WI38 (cell line): ENCODE data around the gene MANEA.

Experiments
- H3K4me3 ChIP-seq: 2 replicates; pipeline ENCODE4 v1.5.1; 2011; ENCODE audit warnings: low read depth, mild to moderate bottlenecking, control low read depth, low read length
- CTCF ChIP-seq: IDR thresholded peaks from 2 replicates; pipeline ENCODE4 v1.5.1; 2012; ENCODE audit warnings: low read depth, mild to moderate bottlenecking, control low read depth, low read length

MANEA gene

GRCh38 chr6:95577304-95578105 lies at the start of gene MANEA:
Gene MANEA (plus strand): TSS chr6:95577535. CDS start chr6:95586440, 8,905 bp downstream.
- peak within 1 kb of the TSS; percentile 83 for H3K4me3 ChIP-seq
- no peak for TF ChIP-seq CTCF

- H3K4me3 ChIP-seq, result no peak overlapping the region
- TF ChIP-seq CTCF, result no peak
Observed at GRCh38 chr6:95529762-95530161, 47.6 kb upstream of the MANEA start.

GRCh38 chr6:95530176-95530819 lies 47.0 kb upstream of the MANEA start:
- TF ChIP-seq CTCF, result no peak
- H3K4me3 ChIP-seq, result no peak overlapping the region

GRCh38 chr6:95543798-95544197 lies 33.5 kb upstream of the MANEA start:
- H3K4me3 ChIP-seq, result no peak overlapping the region
- TF ChIP-seq CTCF, result no peak

GRCh38 chr6:95544517-95545225 lies 32.7 kb upstream of the MANEA start:
- no peak for TF ChIP-seq CTCF
- no peak overlapping the region for H3K4me3 ChIP-seq

GRCh38 chr6:95545226-95545625 lies 32.1 kb upstream of the MANEA start:
- no peak overlapping the region for H3K4me3 ChIP-seq
- no peak for TF ChIP-seq CTCF

- no peak overlapping the region for H3K4me3 ChIP-seq
Observed at GRCh38 chr6:95545686-95546085, 31.6 kb upstream of the MANEA start.

More at GRCh38 chr6:95545686-95546085, 31.6 kb upstream of the MANEA start:
- no peak for TF ChIP-seq CTCF
